GM12865 (cell line): ENCODE measurements around the gene ADAP2.
"Not testable (repeated sequence)": the region's sequence is repeated elsewhere in the genome, so short reads cannot be mapped to it uniquely, and the experiment has no call there.

ENCODE experiments used
- DNase-seq: peaks from one replicate; pipeline ENCODE4 v3.0.0; 2010; ENCODE audit warnings: low read depth
- H3K4me3 ChIP-seq: 2 replicates; pipeline ENCODE4 v1.5.1; 2011; ENCODE audit warnings: mild to moderate bottlenecking, low read depth, low read length, control low read depth
- TF ChIP-seq, protein P1 (sequence below): IDR thresholded peaks from 2 replicates; pipeline ENCODE4 v1.5.1; 2011; ENCODE audit warnings: low read length, control low read depth, low read depth, inconsistent platforms; ENCODE audit not compliant: insufficient read depth; ENCODE audit errors: missing control alignments

Gene ADAP2

DNA sequence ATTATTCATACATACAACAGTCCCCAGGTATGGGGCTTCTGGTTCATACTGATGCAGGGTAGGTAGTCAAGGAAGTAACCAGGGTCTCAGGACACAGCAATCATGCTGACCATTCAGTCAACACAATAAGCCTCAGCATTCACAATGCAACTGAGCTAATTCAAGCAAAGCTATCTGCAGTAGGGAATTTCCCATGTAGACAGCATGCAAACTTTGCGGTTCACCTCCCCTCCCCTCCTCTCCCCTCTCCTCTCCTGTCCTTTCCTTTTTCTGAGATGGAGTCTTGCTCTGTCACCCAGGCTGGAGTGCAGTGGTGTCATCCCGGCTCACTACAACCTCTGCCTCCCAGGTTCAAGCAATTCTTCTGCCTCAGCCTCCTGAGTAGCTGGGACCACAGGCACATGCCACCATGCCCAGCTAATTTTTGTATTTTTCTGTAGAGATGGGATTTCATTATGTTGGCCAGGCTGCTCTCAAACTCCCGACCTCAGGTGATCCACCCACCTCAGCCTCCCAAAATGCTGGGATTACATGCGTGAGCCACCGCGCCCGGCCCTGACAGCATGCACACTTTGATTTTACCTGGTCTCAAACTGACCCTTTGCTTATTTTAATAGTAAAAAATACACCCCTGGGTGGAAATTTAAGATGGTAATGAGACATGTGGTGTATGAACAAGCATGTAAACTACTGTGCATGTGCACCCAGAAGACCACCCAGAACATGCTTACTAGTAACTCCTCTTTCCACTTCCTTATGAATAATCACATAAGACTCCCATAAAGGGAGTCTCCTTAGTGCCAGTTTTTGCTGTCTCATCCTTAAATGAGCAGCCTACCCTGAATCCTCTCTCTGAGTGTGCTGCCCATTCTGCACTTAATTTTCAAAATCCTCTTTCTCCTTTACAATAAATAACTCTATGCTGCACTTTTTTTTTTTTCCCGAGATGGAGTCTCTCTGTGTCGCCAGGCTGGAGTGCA, 39.8 kb downstream of the ADAP2 start:
- peak; percentile 85 for DNase-seq

DNA sequence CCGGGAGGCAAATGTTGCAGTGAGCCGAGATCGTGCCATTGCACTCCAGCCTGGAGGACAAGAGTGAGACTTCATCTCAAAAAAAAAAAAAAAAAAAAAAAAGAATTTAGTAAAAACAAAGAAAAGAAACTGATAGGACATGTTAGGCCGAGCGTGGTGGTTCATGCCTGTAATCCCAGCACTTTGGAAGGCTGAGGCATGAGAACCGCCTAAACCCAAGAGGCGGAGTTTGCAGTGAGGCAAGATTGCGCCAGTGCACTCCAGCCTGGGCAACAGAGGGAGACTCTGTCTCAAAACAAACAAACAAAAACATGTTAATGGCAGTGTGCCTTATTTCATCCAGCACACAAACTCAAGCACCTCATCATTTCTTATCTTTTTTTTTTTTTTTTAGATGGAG, 42.6 kb downstream of the ADAP2 start:
- not testable (repeated sequence) for H3K4me3 ChIP-seq, DNase-seq

More for the DNA sequence above, 39.8 kb downstream of the ADAP2 start:
- TF ChIP-seq, protein P1, sequence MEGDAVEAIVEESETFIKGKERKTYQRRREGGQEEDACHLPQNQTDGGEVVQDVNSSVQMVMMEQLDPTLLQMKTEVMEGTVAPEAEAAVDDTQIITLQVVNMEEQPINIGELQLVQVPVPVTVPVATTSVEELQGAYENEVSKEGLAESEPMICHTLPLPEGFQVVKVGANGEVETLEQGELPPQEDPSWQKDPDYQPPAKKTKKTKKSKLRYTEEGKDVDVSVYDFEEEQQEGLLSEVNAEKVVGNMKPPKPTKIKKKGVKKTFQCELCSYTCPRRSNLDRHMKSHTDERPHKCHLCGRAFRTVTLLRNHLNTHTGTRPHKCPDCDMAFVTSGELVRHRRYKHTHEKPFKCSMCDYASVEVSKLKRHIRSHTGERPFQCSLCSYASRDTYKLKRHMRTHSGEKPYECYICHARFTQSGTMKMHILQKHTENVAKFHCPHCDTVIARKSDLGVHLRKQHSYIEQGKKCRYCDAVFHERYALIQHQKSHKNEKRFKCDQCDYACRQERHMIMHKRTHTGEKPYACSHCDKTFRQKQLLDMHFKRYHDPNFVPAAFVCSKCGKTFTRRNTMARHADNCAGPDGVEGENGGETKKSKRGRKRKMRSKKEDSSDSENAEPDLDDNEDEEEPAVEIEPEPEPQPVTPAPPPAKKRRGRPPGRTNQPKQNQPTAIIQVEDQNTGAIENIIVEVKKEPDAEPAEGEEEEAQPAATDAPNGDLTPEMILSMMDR, result no peak
- H3K4me3 ChIP-seq, result peak overlapping the region; percentile 23

DNA sequence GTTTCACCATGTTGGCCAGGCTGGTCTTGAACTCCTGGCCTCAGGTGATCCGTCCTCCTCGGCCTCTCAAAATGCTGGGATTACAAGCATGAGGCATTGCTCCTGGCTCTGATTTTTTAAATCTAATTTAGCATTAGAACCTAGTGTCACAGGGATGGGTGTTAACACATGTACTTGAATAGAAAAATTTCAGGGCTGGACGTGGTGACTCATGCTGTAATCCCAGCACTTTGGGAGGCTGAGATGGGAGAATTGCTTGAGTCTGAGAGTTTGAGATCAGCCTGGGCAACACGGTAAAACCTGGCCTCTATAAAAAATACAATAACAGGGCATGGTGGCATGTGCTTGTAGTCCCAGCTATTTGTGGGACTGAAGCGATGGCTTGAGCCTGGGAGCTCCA, 43.1 kb downstream of the ADAP2 start:
- no peak overlapping the region for H3K4me3 ChIP-seq

DNA sequence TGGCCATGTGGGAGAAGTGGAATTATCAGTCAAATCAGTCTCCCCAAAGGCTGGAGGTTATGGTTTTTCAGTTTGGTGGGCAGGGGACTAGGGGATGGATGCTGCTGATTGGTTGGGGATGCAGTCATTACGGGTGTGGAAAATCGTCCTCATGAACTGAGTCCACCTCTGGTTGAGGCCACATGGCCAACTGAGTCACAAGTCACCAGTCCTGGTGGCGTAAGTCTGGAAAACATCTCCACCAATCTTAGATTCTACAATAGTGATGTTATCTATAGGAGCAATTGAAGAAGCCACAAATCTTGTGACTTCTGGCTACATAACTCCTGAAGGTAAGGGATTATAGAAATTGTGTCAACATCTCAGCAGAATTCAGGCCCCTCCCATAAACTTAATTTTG, 43.9 kb downstream of the ADAP2 start:
- TF ChIP-seq, protein P1, result no peak
- no peak for DNase-seq
- no peak overlapping the region for H3K4me3 ChIP-seq

More for the DNA sequence above, 43.1 kb downstream of the ADAP2 start:
- DNase-seq, result no peak
- TF ChIP-seq, protein P1, result no peak

DNA sequence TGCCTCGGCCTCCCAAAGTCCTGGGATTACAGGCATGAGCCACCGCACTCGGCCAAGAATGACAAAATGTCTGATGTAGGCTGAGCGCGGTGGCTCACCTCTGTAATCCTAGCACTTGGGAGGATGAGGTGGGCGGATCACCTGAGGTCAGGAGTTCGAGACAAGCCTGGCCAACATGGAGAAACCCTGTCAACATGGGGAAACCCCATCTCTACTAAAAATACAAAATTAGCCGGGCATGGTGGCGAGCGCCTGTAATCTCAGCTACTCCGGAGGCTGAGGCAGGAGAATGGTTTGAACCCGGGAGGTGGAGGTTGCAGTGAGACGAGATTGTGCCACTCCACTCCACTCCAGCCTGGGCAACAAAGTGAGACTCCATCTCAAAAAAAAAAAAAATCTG, 46.2 kb downstream of the ADAP2 start:
- H3K4me3 ChIP-seq, result peak overlapping the region; percentile 49
- DNase-seq, result peak; percentile 26

DNA sequence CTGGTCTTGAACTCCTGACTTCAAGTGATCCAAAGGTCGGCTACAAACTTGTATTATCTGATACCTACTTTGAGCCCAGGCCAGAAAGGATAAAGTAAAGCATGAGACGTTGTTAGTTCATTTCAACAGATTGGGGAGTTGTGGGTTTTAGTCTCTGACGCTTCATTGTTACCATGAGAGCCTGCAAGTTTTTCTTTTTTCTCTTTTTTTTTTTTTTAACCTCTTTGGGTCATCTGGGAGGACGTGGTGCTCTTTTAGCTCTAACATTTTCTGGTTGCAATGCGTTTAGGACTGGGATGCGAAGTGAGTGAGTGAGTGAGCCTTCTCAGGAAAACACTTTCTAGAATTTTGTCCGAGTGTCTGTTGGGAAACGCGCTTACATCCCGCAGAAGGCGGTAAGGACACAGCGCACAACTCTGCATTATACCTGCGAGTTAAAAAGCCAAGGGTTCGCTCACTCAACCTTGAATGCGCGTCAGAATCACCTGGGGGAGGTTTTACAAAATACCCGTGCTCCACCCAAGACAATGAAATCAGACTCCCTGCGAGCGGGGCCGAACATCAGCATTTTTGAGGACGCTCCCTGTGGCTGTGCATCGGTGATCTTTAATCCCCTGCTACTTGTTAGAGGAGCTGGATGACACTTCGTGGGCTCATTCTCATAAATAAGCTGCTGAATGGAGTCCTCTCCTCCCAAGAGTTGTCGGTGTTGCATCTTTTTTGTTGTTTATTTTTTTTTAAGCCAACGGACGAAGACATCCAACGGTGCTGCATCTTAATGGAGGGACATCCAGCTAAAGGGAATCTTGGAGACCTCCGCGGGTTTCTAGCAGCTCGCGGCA, 48.5 kb downstream of the ADAP2 start:
- DNase-seq, result peak; percentile 69
- H3K4me3 ChIP-seq, result peak overlapping the region; percentile 79
- TF ChIP-seq, protein P1, result no peak

DNA sequence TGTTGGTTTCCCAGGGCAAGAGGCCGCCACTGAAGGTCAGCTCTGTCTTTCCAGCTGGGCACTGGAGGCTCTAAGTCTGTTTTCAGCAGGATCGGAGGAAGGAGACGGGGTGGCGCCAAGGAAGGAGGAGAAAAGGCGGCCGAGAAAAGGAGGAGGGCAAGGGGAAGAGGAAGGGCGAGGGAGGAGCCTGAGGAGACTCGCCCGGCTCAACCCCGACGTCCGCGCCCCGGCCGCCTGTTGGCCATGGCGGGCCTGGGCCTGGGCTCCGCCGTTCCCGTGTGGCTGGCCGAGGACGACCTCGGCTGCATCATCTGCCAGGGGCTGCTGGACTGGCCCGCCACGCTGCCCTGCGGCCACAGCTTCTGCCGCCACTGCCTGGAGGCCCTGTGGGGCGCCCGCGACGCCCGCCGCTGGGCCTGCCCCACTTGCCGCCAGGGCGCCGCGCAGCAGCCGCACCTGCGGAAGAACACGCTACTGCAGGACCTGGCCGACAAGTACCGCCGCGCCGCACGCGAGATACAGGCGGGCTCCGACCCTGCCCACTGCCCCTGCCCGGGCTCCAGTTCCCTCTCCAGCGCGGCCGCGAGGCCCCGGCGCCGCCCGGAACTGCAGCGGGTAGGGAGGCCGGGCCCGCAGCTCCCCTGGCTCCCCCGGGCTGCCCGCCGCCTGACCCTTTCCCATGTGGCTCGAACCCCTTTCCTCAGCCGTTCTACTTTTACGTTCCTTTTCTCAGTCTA, 49.3 kb downstream of the ADAP2 start, which contains the start of gene RNF135:
TSS of gene RNF135 (plus strand) at position 209 of the 737 bp plus-strand sequence. CDS start at position 244, 35 bp downstream.
- H3K4me3 ChIP-seq, result peak within 1 kb of the TSS; percentile 79
- DNase-seq, result peak; percentile 90
- TF ChIP-seq, protein P1, result peak; percentile 17
